Ovary (tissue), 10 donors: ENCODE results near the gene ZCCHC3. TPM values are rescaled to one million over a fixed set of nuclear protein-coding genes. Genes with fewer than 3 reads are reported as not detected.
"Not testable (repeated sequence)": the region's sequence is repeated elsewhere in the genome, so short reads cannot be mapped to it uniquely, and the experiment has no call there.

Experiments used
- DNase-seq, 5 donors: peaks; one replicate each; pipeline ENCODE4 v3.0.0-alpha.2; 2019 to 2020
- H3K27ac ChIP-seq, 2 donors: fragments of 200-600 bp; one replicate each; pipeline versions ENCODE4 v1.5.1 to v1.8.0; 2019 to 2022
- H3K27me3 ChIP-seq: fragments of 200-600 bp; one replicate; pipeline ENCODE4 v1.8.0; 2022
- H3K36me3 ChIP-seq: fragments of 200-600 bp; sonication (generic); one replicate; pipeline ENCODE4 v1.5.1; 2019
- H3K4me1 ChIP-seq: one replicate; pipeline ENCODE4 v1.8.1; 2013; ENCODE audit warnings: mild to moderate bottlenecking, moderate library complexity; ENCODE audit not compliant: insufficient read depth
- H3K4me3 ChIP-seq: fragments of 200-600 bp; sonication (generic); one replicate; pipeline ENCODE4 v1.5.1; 2017
- H3K9me3 ChIP-seq, 2 donors: fragments of 200-600 bp in 1 of 2; sonication (generic) in 1 of 2; one replicate each; pipeline versions ENCODE4 v1.5.1 to v1.8.1; 2013 to 2019; ENCODE audit warnings: mild to moderate bottlenecking in 1 of 2, moderate library complexity in 1 of 2
- EP300 ChIP-seq: sonication (generic); formaldehyde crosslinking; IDR thresholded peaks from one replicate; pipeline ENCODE4 v1.6.1; 2017; ENCODE audit warnings: antibody characterized with exemption
- POLR2A ChIP-seq: fragments of 450-650 bp; IDR thresholded peaks from one replicate; pipeline ENCODE4 v1.6.1; 2017; ENCODE audit warnings: antibody characterized with exemption, mild to moderate bottlenecking, moderate library complexity
- WGBS, 3 donors: extraction: QIAGEN DNeasy Blood & Tissue Kit in 1 of 3; methylation state at CpG; one replicate each; pipeline versions ENCODE4 v1.1.5 to v1.1.7; 2013 to 2017; 5-methylcytosine and 5-hydroxymethylcytosine counted together
- intact Hi-C, 4 donors: fragments of 100-400 bp; cut with DNase I; formaldehyde crosslinking; loops; one replicate each; pipeline versions ENCODE4 v1.11.0 to v1.15.1; 2022 to 2023
- long read RNA-seq, 3 donors: library from polyadenylated mRNA in 2 of 3; unstranded in 2 of 3; transcript quantifications; one replicate each; pipeline ENCODE4 v2.0.0 and lab custom pipeline, GENCODE V29; 2021 to 2026
- polyA plus RNA-seq, 2 donors: library from polyadenylated mRNA; stranded (reverse); fragments of 200-250 nt in 1 of 2; fragments of 350-450 nt in 1 of 2; fragmentation: Illumina TruSeq in 1 of 2; extraction: RNeasy Lipid Tissue Mini Kit (QIAGEN cat#74804) in 1 of 2; gene quantifications; one replicate each; pipeline ENCODE4 v1.2.3, GENCODE V29; 2013 to 2014
- total RNA-seq, 7 donors: library from RNA; depleted of rRNA in 2 of 7; stranded (reverse); fragments of >200 nt in 2 of 7; fragmentation: NEBNext Ultra II Directional in 3 of 7; extraction: Animal tissue kit (Norgen Biotek cat#: 25700) in 3 of 7; gene quantifications; one replicate each; pipeline versions ENCODE4 v1.1.0 to v1.2.4, GENCODE V29; 2016 to 2023
- TF ChIP-seq, protein P1 (sequence below), 3 donors: fragments of 450-650 bp in 2 of 3; fragments of 200-600 bp in 1 of 3; IDR thresholded peaks; one replicate each; pipeline versions ENCODE4 v1.5.1 to v1.8.0; 2016 to 2022; ENCODE audit warnings: antibody characterized with exemption in 3 of 3, mild to moderate bottlenecking in 1 of 3
- donor health status: DM: no; HTN: no; CAD: no; lungs with moderate emphysema.
- donor health status: DM: no; HTN: no; CAD: no.
- donor health status: Bipolar disorder and iron deficiency.
- donor health status: DM: yes; HTN: yes; CAD: no.
- donor health status: DM: no; HTN: no; CAD: no.
- donor health status: DM: yes; HTN: yes; CAD: no.

ZCCHC3 gene, protein sequence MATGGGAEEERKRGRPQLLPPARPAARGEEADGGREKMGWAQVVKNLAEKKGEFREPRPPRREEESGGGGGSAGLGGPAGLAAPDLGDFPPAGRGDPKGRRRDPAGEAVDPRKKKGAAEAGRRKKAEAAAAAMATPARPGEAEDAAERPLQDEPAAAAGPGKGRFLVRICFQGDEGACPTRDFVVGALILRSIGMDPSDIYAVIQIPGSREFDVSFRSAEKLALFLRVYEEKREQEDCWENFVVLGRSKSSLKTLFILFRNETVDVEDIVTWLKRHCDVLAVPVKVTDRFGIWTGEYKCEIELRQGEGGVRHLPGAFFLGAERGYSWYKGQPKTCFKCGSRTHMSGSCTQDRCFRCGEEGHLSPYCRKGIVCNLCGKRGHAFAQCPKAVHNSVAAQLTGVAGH
- total RNA-seq, result 10 to 100 TPM; 13.6 to 28.1 (median 23.1) TPM
- 10 to 100 TPM; 16.8 to 23.2 TPM for polyA plus RNA-seq
- long read RNA-seq, donor 1, transcript ZCCHC3-201 (1 exons, 3,354 nt), result major isoform, 10 of 10 reads
- long read RNA-seq, donor 1, partial matches to known transcripts, result 0 of 10 reads
- long read RNA-seq, donor 1, other reads (novel, unspliced or antisense), result 0 of 10 reads
- long read RNA-seq, donor 2, transcript ZCCHC3-201 (1 exons, 3,354 nt), result major isoform, 39 of 39 reads
- long read RNA-seq, donor 2, partial matches to known transcripts, result 0 of 39 reads
- long read RNA-seq, donor 2, other reads (novel, unspliced or antisense), result 0 of 39 reads
- long read RNA-seq, donor 3, transcript ZCCHC3-201 (1 exons, 3,354 nt), result major isoform, 73 of 73 reads
- long read RNA-seq, donor 3, partial matches to known transcripts, result 0 of 73 reads
- long read RNA-seq, donor 3, other reads (novel, unspliced or antisense), result 0 of 73 reads

DNA sequence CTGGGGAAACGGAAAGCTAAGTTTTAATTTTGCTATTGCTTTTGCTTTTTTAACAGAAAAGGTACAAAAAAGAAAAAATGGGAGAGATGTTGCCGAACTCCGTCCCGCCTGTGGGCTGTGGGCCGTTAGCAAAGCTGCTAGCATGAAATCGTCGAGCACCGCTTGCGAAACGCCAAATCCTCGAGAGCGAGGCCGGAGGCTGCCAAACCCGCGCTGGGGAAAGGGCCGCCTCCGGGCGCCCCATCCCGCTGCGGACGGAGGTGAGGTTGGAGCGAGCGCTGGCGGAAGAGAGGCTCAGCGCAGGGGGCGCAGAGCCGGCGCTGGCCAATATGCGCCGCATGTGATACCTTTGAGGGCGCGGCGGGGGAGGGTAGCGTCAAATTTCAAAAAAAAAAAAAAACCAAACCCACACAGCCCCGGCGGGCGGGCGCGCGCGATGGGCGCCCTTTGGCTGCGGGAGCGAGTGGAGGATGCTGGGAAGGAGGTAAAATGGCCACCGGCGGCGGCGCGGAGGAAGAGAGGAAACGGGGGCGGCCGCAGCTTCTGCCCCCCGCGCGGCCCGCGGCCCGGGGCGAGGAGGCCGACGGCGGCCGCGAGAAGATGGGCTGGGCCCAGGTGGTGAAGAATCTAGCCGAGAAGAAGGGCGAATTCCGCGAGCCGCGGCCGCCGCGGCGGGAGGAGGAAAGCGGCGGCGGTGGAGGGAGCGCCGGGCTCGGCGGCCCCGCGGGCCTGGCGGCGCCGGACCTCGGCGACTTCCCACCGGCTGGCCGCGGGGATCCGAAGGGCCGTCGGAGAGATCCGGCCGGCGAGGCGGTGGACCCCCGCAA lies at the start of gene ZCCHC3:
TSS of gene ZCCHC3 (plus strand) at position 473 of the 827 bp plus-strand sequence. CDS start at position 490, 17 bp downstream.
- Histone ChIP-seq H3K36me3 (no peaks in the 10 kb centered on the region), H3K27me3 (no peaks in the 10 kb centered on the region), H3K27ac (peak within 1 kb of the TSS; percentile 97 to 98), H3K4me1 (peaks cover 15% of the 10 kb centered on the region), H3K4me3 (peak within 1 kb of the TSS; percentile 70), H3K9me3 (no peaks in the 10 kb centered on the region)
- 0 to 1% (median 0%) methylated on average over 94 to 99 of the region's 99 CpGs for WGBS, 3 donors
- intact Hi-C loops, result loop anchor here in 1 of 4 donors (1.0 kb wide), 1 partner anchor 28 kb away; the partner anchor contains the start of gene SOX12
- peak; percentile 92 to 96 (median 93) for DNase-seq
- TF ChIP-seq EP300, result peak; percentile 37
- peak; percentile 43 for TF ChIP-seq POLR2A
- TF ChIP-seq, protein P1, sequence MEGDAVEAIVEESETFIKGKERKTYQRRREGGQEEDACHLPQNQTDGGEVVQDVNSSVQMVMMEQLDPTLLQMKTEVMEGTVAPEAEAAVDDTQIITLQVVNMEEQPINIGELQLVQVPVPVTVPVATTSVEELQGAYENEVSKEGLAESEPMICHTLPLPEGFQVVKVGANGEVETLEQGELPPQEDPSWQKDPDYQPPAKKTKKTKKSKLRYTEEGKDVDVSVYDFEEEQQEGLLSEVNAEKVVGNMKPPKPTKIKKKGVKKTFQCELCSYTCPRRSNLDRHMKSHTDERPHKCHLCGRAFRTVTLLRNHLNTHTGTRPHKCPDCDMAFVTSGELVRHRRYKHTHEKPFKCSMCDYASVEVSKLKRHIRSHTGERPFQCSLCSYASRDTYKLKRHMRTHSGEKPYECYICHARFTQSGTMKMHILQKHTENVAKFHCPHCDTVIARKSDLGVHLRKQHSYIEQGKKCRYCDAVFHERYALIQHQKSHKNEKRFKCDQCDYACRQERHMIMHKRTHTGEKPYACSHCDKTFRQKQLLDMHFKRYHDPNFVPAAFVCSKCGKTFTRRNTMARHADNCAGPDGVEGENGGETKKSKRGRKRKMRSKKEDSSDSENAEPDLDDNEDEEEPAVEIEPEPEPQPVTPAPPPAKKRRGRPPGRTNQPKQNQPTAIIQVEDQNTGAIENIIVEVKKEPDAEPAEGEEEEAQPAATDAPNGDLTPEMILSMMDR (IDR thresholded peaks at IDR 0.05), result peak in 1 of 3 donors; percentile 19

DNA sequence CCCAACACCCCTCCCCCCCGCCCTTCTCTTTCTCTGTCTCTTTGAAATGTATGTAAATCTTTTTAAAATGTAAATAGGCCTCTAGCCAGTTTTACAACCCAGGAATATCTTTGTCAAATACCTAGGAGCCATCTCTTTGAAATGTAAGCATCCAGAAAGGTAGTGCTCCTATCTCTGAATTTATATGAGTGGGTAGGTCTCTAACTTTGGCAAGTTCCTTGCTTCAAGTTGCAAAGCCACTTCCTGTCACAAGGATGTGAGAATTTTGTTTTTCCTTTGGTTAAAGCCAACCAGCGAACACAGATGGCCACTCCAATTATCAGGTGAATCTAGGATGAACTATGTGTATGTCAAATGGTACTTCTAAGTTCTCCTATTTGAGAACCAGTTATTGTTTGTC lies 46.0 kb upstream of the ZCCHC3 start:
- Histone ChIP-seq H3K9me3 (no peaks in the 10 kb centered on the region), H3K36me3 (no peaks in the 10 kb centered on the region), H3K27me3 (no peaks in the 10 kb centered on the region), H3K27ac (no peak overlapping the region), H3K4me1 (no peaks in the 10 kb centered on the region), H3K4me3 (no peak overlapping the region)
- no peak for DNase-seq
- intact Hi-C loops, result no loop called here
- WGBS, 3 donors, result 26 to 29% (median 29%) methylated on average over 2 of the region's 2 CpGs
- TF ChIP-seq EP300 (no peak), POLR2A (no peak)
- TF ChIP-seq, protein P1 (IDR thresholded peaks at IDR 0.05), result no peak

- no peaks in the 10 kb centered on the region for H3K9me3 ChIP-seq
- intact Hi-C loops, result no loop called here
- TF ChIP-seq, protein P1 (IDR thresholded peaks at IDR 0.05), result no peak
- TF ChIP-seq EP300 (no peak), POLR2A (no peak)
- no peaks in the 10 kb centered on the region for H3K27me3 ChIP-seq
- H3K27ac ChIP-seq, result no peak overlapping the region
- H3K36me3 ChIP-seq, result no peaks in the 10 kb centered on the region
- H3K4me1 ChIP-seq, result no peaks in the 10 kb centered on the region
- H3K4me3 ChIP-seq, result no peak overlapping the region
- DNase-seq, result no peak
- WGBS, 3 donors, result 67 to 69% (median 68%) methylated on average over 2 of the region's 2 CpGs
Measured at GRCh38 chr20:252801-253200, 44.6 kb upstream of the ZCCHC3 start.

DNA sequence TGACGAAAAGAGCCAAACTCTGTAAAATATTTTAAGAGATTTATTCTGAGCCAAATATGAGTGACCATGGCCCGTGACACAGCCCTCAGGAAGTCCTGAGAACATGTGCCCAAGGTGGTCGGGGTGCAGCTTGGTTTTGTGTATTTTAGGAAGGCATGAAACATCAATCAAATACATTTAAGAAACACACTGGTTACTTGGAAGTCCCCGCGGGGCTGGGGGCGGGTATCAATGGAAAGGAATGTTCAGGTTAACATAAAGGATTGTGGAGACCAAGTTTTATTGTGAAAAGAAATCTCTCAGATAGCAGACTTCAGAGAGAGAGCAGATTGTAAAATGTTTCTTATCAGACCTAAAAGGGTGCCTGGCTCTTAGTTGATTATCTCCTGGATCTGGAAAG lies 43.9 kb upstream of the ZCCHC3 start:
- 43 to 53% (median 46%) methylated on average over 6 of the region's 6 CpGs for WGBS, 3 donors
- H3K4me1 ChIP-seq, H3K27me3 ChIP-seq, DNase-seq, H3K27ac ChIP-seq, H3K36me3 ChIP-seq, H3K9me3 ChIP-seq, H3K4me3 ChIP-seq, intact Hi-C loops: not testable (repeated sequence)
